ENCODE data around the gene RRBP1. TPM values are rescaled to one million over a fixed set of nuclear protein-coding genes. Genes with fewer than 3 reads are reported as not detected.

The RRBP1 gene
- total and polyA plus RNA-seq, 9 donors = 29.2 to 159 (median 83.8) TPM

- Histone ChIP-seq H3K27ac (no peak overlapping the region), H3K4me3 (no peak overlapping the region), H3K9me3 (no peaks in the 10 kb centered on the region), H3K27me3 (no peaks in the 10 kb centered on the region), H3K4me1 (ENCODE audit: insufficient read depth) (peaks cover 26% of the 10 kb centered on the region), H3K36me3 (no peaks in the 10 kb centered on the region)
- DNase-seq = no peak
- intact Hi-C loops (cut with DNase I) = no loop called here
- no peak for TF ChIP-seq POLR2A (IDR thresholded peaks at IDR 0.05)
- TF ChIP-seq, protein P1, sequence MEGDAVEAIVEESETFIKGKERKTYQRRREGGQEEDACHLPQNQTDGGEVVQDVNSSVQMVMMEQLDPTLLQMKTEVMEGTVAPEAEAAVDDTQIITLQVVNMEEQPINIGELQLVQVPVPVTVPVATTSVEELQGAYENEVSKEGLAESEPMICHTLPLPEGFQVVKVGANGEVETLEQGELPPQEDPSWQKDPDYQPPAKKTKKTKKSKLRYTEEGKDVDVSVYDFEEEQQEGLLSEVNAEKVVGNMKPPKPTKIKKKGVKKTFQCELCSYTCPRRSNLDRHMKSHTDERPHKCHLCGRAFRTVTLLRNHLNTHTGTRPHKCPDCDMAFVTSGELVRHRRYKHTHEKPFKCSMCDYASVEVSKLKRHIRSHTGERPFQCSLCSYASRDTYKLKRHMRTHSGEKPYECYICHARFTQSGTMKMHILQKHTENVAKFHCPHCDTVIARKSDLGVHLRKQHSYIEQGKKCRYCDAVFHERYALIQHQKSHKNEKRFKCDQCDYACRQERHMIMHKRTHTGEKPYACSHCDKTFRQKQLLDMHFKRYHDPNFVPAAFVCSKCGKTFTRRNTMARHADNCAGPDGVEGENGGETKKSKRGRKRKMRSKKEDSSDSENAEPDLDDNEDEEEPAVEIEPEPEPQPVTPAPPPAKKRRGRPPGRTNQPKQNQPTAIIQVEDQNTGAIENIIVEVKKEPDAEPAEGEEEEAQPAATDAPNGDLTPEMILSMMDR (IDR thresholded peaks at IDR 0.05) = no peak
- no peak for TF ChIP-seq EP300 (IDR thresholded peaks at IDR 0.05)
- WGBS, 3 donors = 89 to 94% (median 90%) methylated on average over 9 of the region's 9 CpGs
Observed at GRCh38 chr20:17631576-17632319, 50.3 kb downstream of the RRBP1 start.

- intact Hi-C loops (cut with DNase I) = no loop called here
- TF ChIP-seq, protein P1 (IDR thresholded peaks at IDR 0.05) = no peak
- TF ChIP-seq POLR2A (IDR thresholded peaks at IDR 0.05) (no peak), EP300 (IDR thresholded peaks at IDR 0.05) (no peak)
- Histone ChIP-seq H3K27me3 (no peaks in the 10 kb centered on the region), H3K4me3 (no peak overlapping the region), H3K9me3 (no peaks in the 10 kb centered on the region), H3K27ac (no peak overlapping the region), H3K36me3 (no peaks in the 10 kb centered on the region), H3K4me1 (ENCODE audit: insufficient read depth) (peaks cover 19% of the 10 kb centered on the region)
- WGBS, 3 donors = 90 to 92% (median 90%) methylated on average over 6 of the region's 6 CpGs
- DNase-seq = no peak
Observed at GRCh38 chr20:17630806-17631195, 51.2 kb downstream of the RRBP1 start.

DNA sequence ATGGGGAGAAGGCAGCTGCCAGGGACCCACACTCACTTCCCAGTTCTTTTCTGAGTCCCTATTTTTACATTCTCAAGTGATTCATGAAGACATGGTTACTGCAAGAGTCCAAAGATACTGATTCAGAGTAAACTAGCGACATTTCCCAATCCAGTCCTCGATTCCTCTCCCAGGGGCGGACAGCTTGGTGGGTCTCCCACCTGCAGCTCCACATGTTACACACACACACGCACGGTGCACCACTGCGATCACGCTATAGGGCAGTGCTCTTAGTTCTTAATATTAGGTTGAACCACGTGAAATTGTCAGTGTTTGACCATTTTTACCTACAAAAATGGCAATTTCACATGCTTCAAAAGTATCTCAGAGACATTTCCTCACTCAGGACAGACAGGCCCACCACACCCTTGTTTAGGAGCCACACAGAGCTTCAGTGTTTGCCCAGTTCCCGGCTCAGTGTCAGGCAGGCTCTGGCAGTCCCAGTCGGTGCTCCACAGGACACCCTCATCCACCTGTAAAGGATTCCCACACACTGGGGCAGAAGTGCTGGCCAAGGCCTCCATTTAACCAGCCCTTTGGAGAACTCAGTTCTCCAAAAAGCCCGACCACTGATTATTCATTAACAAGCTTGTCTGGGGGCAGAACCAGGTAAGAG is 51.8 kb downstream of the RRBP1 start:
- Histone ChIP-seq H3K4me1 (ENCODE audit: insufficient read depth) (peaks cover 14% of the 10 kb centered on the region), H3K27me3 (no peaks in the 10 kb centered on the region), H3K27ac (no peak overlapping the region), H3K4me3 (no peak overlapping the region), H3K36me3 (no peaks in the 10 kb centered on the region), H3K9me3 (no peaks in the 10 kb centered on the region)
- no peak for DNase-seq
- 81 to 86% (median 84%) methylated on average over 11 of the region's 11 CpGs for WGBS, 3 donors
- no peak for TF ChIP-seq EP300 (IDR thresholded peaks at IDR 0.05)
- TF ChIP-seq, protein P1 (IDR thresholded peaks at IDR 0.05) = no peak
- no peak for TF ChIP-seq POLR2A (IDR thresholded peaks at IDR 0.05)
- intact Hi-C loops (cut with DNase I) = no loop called here

DNA sequence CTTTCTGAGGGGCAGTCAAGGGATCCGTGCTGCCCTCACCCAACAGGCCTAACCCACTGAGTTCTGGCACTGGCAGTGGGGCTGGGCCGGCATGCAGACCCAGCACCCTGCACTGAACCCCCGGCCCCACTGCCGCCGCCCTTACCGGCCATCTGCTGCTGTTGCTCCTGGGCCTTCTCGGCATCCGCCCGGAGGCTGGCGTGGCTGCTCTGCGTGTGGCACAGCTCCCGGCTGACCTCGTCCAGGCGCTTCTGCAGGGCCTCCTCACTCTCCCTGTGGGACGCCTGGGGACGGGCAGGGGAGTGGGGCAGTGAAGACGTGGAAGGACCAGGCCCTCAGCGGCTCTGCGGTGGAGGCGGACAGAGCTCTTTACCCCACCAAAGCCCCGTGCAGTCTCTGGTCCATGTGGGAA is 52.4 kb downstream of the RRBP1 start:
- H3K4me1 ChIP-seq (ENCODE audit: insufficient read depth) = peaks cover 9% of the 10 kb centered on the region
- no peaks in the 10 kb centered on the region for H3K9me3 ChIP-seq
- intact Hi-C loops (cut with DNase I) = no loop called here
- TF ChIP-seq EP300 (IDR thresholded peaks at IDR 0.05) (no peak), POLR2A (IDR thresholded peaks at IDR 0.05) (no peak)
- TF ChIP-seq, protein P1 (IDR thresholded peaks at IDR 0.05) = no peak
- H3K27ac ChIP-seq = no peak overlapping the region
- DNase-seq = no peak
- no peaks in the 10 kb centered on the region for H3K27me3 ChIP-seq
- H3K36me3 ChIP-seq = no peaks in the 10 kb centered on the region
- no peak overlapping the region for H3K4me3 ChIP-seq
- 87 to 92% (median 92%) methylated on average over 21 of the region's 21 CpGs for WGBS, 3 donors
